NCI-H446 (cell line): Measurements from ENCODE around the gene ASXL1.
"Not testable (repeated sequence)": the region's sequence is repeated elsewhere in the genome, so short reads cannot be mapped to it uniquely, and the experiment has no call there.

ENCODE experiments used
- DNase-seq, 2 experiments: peaks; one replicate each; lab custom pipeline; 2025; lab: John Stamatoyannopoulos, UW

ASXL1 gene

DNA sequence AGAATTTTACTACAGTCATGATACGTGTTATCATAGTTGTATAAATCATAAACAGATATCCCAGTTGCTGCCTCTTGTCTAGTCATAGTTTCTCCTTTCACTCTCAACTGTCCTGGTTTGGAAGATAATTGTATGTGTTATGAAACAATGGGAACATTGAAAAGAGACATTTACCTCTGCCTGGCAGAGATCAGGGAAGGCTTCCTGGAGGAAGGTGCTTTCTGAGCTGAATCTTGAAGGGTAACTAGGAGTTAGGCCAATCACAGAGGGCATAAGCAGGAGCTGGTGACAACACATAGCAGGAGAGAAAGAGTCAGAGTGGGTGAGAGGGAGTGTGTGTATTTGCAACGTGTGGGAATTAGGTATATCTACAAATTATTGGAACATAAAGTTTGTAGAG is 5.4 kb downstream of the ASXL1 start:
- DNase-seq, result no peak

DNA sequence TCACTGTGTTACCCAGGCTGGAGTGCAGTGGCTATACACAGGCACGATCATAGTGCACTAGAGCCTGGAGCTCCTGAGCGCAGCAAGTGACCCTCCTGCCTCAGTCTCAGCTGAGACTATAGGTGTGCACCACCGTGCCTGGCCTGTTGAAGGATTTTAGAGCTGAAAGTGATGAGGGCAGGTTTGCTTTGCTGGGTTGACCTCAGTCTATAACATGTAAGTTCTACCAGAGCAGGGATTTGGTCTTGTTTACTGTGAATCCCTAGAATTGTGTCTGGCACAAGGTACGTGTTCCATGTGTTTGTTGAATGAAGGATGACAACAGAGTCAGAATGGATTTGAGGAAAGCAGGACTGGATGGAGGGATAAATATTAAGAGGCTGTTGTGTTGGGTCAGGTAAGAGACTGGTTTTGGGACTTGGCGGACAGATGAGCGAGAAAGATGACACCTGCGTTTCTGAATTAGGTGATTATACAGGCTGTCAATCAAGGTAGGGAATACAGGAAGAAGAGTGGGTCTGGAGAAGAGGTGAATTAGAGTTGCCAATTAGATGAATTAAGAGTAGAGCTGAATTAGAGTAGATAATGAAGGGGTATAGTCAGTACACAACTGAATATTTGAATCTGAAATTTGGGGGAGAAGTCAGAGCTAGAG is 6.5 kb downstream of the ASXL1 start:
- DNase-seq, result no peak

DNA sequence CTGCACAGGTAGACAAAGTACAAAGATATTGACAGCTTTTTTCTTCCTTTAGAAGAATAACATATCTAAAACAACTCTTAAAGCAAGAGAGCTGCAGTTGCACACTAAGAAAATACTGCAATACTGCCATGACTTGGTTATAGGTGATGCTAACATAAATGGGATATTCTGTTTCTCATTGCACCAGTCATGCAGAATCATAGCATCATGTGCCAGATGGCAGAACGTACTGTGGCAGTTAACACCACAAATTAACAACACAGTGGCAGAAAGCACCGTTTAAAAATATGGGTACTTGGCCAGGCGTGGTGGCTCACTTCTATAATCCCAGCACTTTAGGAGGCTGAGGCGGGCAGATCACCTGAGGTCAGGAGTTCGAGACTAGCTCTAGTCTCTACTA is 7.4 kb downstream of the ASXL1 start:
- peak in 1 of 2 experiments; percentile 56 for DNase-seq

DNA sequence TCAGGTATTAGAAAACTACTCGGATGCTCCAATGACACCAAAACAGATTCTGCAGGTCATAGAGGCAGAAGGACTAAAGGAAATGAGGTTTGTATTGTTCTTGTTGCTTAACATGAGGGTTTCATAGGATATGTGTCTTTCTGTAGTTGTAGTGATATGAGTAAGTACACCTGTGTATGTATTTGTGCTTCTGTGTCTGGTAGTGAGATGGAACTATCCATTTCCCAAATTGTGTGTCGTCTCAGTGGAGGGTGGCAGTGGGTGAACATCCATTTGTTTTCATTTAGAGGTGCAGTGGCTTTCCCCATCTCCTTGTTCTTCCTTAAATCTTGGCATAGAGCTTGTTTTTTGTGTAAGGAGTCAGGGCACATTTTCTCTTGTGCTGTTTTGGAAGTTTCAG is 8.2 kb downstream of the ASXL1 start:
- DNase-seq, result no peak

DNA sequence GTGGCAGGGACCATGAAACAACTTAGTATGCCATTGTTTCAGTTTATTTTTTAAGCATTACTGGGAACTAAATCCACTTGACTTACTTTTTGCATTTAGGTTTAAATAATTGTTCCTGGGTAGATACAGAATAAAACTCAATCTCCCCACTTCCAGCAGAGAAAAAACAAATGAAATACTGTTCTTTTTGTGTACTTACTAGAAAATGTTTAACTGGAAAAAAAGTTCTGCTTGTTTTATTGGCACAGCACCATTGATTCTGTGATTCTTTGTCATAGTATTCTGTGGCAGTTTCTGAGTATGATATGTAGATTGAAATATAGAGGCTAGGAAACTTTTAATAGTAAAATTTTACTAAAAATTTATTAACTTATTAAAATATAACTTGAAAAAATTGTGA is 10.2 kb downstream of the ASXL1 start:
- no peak for DNase-seq

DNA sequence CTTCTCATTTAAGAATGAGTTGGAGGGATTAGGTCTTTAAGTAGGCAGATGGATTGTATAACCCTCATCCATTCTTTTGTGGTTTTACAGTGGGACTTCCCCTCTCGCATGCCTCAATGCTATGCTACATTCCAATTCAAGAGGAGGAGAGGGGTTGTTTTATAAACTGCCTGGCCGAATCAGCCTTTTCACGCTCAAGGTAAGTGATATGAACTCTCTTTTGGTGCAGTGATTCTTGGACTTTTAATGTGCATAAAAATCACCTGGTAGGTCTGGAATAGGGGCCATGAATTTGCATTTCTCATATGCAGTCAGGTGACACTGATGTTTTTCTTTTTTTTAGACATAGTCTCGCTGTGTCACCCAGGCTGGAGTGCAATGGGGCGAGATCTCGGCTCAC is 10.8 kb downstream of the ASXL1 start:
- DNase-seq, result no peak

DNA sequence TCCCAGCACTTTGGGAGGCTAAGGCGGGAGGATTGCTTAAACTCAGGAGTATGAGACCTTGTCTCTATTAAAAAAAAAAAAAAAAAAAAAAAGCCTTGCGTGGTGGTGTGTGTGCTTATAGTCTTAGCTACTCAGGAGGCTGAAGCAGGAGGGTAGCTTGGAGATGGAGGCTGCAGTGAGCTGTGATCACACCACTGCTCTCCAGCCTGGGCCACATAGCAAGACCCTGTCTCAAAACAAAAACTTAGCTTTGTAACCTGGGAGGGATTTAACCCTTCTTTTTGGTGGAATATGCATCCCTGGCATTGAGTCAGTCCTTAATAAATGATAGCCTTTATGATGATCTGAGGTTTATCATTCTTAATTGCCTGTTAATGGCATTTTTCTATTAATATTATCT is 12.8 kb downstream of the ASXL1 start:
- no peak for DNase-seq

DNA sequence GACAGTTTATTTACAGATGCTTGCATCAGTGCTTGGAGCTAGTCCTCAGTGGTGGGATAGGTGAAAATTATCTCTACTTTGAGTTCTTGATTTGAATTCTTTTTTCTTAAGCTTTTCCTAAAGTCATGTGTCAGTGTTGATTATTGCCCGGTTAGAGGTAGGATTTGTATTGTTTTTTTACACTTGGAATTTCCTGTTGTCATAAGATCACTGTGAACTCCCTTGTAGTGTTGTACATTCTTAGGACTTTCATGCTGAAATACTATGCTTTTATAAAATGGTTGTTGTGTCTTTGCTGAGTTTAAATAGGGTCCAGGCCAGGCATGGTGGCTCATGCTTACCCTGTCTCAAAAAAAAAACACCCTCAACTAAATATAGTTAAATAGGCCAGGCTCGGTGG is 20.3 kb downstream of the ASXL1 start:
- no peak for DNase-seq

DNA sequence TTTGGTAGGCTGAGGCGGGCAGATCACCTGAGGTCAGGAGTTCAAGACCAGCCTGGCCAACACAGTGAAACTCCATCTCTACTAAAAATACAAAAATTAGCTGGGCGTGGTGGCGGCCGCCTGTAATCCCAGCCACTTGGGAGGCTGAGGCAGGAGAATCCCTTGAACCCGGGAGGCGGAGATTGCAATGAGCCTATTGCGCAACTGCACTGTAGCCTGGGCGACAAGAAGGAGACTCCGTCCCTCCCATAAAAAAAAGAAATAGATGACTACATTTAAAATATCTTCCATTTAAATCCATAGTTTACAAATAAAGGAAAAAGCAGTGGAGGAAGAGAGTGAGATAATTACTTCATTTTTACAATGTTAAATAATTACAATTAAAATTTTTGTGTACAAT is 21.9 kb downstream of the ASXL1 start:
- not testable (repeated sequence) for DNase-seq

DNA sequence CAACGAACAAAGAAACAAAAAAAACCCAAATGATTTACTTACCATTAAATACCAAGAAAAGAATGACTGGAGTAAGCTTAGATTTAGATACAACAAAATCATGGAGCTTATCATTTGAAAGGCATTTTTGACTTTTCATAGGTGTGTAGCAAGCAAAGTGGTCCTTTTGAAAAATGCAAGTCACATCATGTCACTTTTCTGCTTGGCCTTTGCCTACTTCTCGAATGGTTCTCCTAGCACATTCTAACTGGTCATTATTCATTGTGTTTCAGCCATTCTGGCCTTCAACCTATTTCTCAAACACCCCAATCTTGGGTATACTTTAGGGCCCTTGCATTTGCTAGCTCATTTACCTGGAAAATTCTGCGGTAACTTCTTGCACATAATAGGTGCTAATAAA is 22.6 kb downstream of the ASXL1 start:
- no peak for DNase-seq

DNA sequence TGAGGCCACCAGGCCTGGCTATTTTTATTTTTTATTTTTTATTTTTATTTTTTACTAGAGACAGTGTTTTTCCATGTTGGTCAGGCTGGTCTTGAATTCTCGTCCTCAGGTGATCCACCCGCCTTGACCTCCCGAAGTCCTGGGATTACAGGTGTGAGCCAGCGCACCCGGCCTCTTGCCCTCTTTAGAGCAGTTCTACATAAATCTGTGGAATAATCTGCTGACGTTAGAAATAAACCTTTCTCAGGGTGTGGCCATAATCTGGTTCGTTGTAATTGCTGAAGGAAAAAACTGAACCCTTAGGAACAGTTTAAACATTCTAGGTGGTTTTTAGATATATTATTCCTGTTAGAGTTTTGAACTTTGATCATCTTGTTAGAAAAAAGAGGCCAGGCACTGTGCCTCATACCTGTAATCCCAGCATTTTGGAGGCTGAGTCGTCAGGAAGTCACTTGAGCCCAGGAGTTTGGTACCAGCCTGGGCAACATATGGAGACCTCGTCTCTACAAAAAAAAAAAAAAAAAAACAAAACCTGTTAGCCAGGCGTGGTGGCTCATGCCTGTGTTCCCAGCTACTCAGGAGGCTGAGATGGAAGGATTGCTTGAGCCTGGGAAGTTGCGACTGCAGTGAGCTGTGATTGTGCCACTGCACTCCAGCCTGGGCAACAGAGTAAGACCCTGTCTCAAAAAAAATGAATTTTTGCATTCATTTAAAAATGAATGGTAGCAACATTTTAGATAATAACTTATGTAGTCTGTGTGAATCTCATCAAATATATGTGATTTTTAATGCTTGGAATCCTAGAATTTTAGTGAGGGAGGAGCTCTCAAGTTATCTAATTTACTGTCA is 24.2 kb downstream of the ASXL1 start:
- no peak for DNase-seq

DNA sequence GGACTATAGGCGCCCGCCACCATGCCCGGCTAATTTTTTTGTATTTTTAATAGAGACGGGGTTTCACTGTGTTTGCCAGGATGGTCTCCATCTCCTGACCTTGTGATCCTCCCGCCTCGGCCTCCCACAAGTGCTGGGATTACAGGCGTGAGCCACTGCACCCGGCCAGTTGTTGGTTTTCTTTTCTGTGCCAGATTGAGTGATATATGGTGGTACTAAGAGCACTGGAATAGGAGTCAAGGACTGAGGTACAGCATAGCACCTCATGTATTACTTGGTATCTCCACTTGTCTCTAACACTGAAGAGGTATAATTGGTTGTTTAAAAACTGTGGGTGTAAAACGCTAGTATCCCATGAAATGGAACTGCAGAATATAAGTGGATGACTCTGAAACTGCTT is 25.3 kb downstream of the ASXL1 start:
- DNase-seq, result not testable (repeated sequence)

DNA sequence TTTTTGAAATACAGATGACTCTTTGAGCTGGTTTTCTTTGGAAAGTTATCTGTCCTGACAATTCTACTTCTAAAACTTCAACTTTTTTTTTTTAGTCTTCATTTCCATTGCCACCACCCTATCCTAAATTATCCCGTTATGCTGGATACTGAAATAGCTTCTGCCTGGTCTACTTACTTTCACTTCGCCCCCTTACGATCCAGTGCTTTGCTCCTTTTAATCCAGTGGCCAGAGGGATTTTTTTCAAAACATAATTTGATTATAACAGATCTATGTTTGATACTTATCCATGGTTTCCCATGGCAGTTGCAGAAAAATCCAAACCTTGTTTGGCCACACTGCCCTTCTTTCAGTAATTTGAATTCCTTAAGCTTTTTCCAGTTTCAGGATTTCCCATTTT is 27.4 kb downstream of the ASXL1 start:
- no peak for DNase-seq

DNA sequence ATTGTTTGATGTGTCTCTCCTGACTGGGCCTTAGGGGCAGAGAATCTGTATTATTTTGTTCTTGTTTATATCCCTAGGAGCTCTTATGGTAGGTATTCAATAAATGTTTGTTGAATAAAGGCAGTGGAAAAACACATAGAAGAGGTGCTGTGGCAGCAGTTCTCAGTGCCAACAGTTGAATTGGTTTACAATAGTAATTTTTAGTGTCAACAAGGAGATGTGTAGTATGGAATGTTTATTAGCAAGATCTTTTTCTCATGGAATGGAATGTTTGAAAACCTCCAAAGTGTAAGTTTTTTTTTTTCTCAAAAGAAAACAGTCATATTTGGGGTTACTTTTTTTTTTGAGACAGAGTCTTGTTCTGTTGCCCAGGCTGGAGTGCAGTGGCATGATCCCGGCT is 28.0 kb downstream of the ASXL1 start:
- DNase-seq, result no peak

DNA sequence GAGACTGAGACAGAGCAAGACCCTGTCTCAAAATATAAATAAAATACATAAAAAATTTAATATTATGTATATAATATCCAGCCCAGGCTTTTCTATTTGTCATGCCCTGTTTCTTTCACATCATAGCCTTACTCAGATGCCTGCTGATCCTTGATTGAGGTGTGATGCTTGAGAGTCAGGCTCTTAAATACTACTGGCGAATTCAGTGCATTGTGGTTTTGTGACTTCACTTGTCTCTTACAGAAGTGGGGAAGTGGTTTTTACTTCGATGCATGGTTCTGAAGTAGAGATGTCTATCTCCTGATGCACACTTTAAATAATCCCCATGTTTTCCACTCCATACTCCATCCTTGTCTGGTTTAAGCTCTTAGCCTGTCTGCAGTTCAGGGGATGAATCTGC is 29.1 kb downstream of the ASXL1 start:
- no peak for DNase-seq

DNA sequence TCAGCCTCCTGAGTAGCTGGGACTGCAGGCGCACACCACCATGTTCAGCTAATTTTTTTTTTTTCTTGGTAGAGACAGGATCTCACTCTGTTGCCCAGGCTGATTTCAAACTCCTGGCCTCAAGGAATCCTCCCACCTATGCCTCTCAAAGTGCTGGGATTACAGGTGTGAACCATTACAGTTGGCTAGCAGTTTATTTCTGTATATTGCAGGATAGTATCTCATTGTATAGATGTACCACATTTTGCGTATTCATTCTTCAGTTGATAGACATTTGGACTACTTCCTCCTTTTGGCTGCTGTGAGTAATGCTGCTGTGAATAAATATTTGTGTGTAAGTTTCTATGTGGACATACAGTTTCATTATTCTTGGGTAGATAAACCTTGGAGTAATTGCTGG is 32.9 kb downstream of the ASXL1 start:
- no peak for DNase-seq

DNA sequence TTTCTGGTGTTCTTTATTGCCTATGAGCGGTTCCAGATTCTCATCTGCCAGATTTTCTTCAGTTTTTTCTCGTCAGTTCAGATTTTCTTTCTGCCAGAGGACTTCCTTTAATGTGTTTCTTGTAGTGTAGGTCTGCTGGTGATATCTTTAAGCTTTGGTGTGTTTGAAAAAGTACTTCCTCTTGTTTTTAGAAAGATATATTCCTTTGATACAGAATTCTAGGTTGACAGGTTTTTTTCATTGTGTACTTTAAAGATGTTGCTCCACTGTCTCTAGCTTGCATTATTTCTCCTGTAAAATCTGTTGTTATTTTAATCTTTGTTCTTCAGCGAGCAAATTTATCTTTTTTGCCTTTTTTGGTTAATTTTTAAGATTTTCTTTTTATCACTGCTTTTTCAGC is 36.9 kb downstream of the ASXL1 start:
- no peak for DNase-seq

DNA sequence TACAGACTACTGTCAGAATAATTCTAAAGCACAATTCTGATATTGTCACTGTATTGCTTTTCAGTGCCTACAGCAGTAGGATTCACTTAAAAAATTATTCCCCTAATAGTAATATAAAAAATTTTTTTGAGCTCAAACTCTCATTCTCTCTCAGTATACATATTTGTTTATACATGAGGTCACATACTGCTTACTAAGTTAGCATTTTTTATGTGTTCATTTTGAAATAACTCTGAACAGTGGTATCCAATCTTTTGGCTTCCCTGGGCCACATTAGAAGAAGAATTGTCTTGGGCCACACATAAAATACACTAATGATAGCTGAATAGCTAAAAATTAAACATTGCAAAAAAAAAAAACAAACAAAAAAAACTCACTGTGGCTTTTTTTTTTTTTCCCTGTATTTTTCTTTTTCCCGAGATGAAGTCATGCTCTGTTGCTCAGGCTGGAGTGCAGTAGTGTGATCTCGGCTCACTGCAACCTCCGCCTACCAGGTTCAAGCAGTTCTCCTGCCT is 38.6 kb downstream of the ASXL1 start:
- no peak for DNase-seq

DNA sequence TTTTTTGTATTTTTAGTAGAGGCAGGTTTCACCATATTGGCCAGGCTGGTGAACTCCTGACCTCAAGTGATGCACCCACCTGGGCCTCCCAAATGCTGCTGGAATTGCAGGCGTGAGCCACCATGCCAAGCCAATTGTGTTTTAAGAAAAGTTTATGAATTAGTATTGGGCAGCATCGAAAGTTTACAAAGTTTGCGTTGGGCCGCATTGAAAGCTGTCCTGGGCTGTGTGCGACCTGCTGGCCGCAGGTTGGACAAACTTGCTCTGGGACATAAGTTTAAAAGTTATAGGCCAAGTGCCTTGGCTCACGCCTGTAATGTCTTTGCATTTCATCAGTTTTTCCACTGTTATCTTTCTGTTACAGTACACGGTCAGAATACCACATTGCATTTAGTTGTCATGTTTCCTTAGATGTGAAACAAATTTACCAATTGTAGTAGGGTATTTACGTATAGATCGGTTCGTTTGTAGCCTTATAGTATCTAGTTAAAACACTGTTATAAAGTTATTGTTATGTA is 39.5 kb downstream of the ASXL1 start:
- DNase-seq, result no peak

DNA sequence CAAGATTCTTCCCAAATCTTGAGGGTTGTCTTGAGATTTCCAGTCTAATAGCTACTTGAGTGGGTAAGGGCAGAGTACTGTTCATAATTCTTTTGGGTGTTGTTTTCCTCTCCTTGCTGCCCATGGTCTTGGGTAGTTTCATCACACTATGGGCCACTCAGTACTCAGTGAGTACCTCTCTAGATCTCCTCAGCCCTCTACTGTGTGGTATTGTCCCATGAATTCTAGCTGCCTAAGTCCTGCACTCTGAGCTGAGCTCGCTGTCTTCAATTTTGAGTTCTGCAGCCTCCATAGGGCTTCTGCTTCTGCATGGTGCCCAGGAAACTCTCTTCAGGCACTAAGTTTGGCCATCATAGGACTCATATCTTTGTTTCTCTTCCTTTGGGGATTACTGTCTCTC is 42.3 kb downstream of the ASXL1 start:
- no peak for DNase-seq

DNA sequence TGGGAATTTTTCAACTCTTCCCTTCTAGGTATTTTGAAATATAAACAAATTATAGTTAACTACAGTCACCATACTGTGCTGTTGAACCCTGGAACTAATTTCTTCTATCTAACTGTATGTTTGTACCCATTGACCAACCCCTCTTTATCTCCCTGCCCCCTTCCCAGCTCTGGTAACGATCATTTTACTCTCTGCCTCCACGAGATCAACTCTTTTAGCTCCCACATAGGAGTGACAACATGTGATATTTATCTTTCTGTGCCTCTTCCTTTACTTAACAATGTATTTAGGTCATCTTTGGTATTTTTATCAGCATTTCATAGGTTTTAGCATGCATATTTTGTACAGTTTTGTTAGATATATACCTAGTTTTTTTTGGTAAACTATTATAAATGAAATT is 45.9 kb downstream of the ASXL1 start:
- no peak for DNase-seq

DNA sequence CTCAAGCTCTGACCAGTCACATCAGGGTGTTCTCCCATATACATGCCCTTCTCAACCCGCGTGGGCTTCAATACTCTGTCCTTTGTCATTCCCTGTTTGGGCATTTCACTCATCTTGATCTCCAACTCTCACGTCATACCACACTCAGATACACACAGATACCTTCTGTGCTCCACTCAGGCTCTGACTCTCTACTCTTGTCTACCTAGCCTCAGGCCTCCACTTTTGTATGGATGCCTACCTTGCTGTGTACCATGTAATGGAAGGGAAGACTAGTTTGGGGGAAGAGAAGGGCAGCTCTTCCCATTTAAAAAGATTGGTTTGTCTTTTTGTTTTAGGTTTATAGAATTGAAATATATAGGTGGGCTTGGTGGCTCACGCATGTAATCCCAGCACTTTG is 48.6 kb downstream of the ASXL1 start:
- DNase-seq, result no peak

DNA sequence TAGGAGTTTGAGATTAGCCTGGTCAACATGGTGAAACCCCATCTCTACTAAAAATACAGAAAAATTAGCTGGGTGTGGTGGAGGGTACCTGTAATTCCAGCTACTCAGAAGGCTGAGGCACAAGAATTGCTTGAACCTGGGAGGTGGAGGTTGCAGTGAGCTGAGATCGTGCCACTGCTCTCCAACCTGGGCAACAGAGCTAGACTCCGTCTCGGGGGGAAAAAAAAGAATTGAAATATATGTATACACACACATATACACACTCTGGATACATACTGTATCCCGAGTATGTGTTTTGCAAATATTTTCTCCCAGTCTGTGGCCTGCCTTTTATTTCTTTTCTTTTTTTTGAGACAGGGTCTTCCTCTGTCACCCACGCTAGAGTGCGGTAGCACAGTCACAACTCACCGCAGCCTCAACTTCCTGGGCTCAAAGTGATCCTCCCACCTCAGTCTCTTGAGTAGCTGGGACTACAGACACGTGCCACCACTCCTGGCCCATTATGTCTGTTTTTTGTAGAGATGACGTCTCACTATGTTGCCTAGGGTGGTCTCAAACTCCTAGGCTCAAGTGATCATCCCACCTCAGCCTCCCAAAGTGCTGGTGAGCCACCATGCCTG is 49.1 kb downstream of the ASXL1 start:
- DNase-seq, result not testable (repeated sequence)
